HEK293T (cell line): ENCODE measurements around the gene IKZF1.

Source experiments
- ARNT ChIP-seq: fragments of 450-650 bp; IDR thresholded peaks from 2 replicates; pipeline ENCODE4 v1.6.1; 2017; ENCODE audit warnings: mild to moderate bottlenecking
- BHLHE40 ChIP-seq: fragments of 450-650 bp; IDR thresholded peaks from 2 replicates; pipeline ENCODE4 v1.6.1; 2016; ENCODE audit warnings: mild to moderate bottlenecking, moderate library complexity, borderline replicate concordance
- CTBP1 ChIP-seq: fragments of 450-650 bp; IDR thresholded peaks from 2 replicates; pipeline ENCODE4 v1.6.1; 2016; ENCODE audit warnings: borderline replicate concordance
- ELF4 ChIP-seq: fragments of 450-650 bp; IDR thresholded peaks from 2 replicates; pipeline ENCODE4 v1.6.1; 2017; ENCODE audit warnings: antibody characterized with exemption
- FOXA1 ChIP-seq: fragments of 450-650 bp; IDR thresholded peaks from 2 replicates; pipeline ENCODE4 v1.6.1; 2016; ENCODE audit warnings: mild to moderate bottlenecking
- FOXK2 ChIP-seq: fragments of 450-650 bp; IDR thresholded peaks from 2 replicates; pipeline ENCODE4 v1.6.1; 2016; ENCODE audit warnings: mild to moderate bottlenecking
- FOXM1 ChIP-seq: fragments of 450-650 bp; IDR thresholded peaks from 2 replicates; pipeline ENCODE4 v1.6.1; 2017; ENCODE audit warnings: mild to moderate bottlenecking, borderline replicate concordance
- L3MBTL2 ChIP-seq: fragments of 450-650 bp; conservative IDR thresholded peaks from 2 replicates; pipeline ENCODE4 v1.6.1; 2016; ENCODE audit warnings: mild to moderate bottlenecking
- NFRKB ChIP-seq: fragments of 450-650 bp; IDR thresholded peaks from 2 replicates; pipeline ENCODE4 v1.6.1; 2016; ENCODE audit warnings: mild to moderate bottlenecking, moderate library complexity
- SP1 ChIP-seq: fragments of 450-650 bp; IDR thresholded peaks from 2 replicates; pipeline ENCODE4 v1.6.1; 2017
- SUZ12 ChIP-seq: fragments of 450-650 bp; IDR thresholded peaks from 2 replicates; pipeline ENCODE4 v1.6.1; 2016; ENCODE audit warnings: mild to moderate bottlenecking
- TARDBP ChIP-seq: fragments of 450-650 bp; IDR thresholded peaks from 2 replicates; pipeline ENCODE4 v1.6.1; 2016
- ZNF384 ChIP-seq: fragments of 450-650 bp; IDR thresholded peaks from 2 replicates; pipeline ENCODE4 v1.6.1; 2016
- TF ChIP-seq, protein P1 (sequence below): fragments of 450-650 bp; IDR thresholded peaks from 2 replicates; pipeline ENCODE4 v1.6.1; 2016

DNA sequence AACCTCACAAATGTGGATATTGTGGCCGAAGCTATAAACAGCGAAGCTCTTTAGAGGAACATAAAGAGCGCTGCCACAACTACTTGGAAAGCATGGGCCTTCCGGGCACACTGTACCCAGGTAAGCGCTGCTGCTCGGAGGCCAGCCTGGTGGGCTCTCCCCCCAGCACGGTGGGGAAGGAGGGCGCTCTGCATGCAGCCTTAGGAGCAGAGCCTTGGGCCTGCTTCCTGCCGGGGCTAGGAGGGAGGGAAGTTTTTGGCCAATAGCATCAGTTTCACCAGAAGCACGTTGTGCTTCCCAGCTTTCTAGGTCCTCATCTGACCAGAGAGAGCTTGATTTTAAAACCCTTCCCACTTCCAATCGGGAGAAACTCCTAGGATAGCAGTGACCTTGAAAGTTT lies 82.8 kb downstream of the IKZF1 start:
- TF ChIP-seq TARDBP (no peak), SP1 (no peak), ELF4 (no peak), SUZ12 (no peak), FOXK2 (no peak), ARNT (no peak), FOXM1 (no peak), ZNF384 (no peak), BHLHE40 (no peak), L3MBTL2 (no peak), FOXA1 (no peak), NFRKB (no peak), CTBP1 (no peak)
- TF ChIP-seq, protein P1, sequence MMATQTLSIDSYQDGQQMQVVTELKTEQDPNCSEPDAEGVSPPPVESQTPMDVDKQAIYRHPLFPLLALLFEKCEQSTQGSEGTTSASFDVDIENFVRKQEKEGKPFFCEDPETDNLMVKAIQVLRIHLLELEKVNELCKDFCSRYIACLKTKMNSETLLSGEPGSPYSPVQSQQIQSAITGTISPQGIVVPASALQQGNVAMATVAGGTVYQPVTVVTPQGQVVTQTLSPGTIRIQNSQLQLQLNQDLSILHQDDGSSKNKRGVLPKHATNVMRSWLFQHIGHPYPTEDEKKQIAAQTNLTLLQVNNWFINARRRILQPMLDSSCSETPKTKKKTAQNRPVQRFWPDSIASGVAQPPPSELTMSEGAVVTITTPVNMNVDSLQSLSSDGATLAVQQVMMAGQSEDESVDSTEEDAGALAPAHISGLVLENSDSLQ = no peak
